Stimulated activated CD4-positive, alpha-beta T cell treated with anti-CD3 and anti-CD28 coated beads, Interleukin-15, amount 100 ng/mL, for 24 hours (primary cell): ENCODE results near the gene MID1.

Experiments
- DNase-seq: peaks from one replicate; pipeline ENCODE4 v3.0.0-alpha.2; 2020

The MID1 gene

DNA sequence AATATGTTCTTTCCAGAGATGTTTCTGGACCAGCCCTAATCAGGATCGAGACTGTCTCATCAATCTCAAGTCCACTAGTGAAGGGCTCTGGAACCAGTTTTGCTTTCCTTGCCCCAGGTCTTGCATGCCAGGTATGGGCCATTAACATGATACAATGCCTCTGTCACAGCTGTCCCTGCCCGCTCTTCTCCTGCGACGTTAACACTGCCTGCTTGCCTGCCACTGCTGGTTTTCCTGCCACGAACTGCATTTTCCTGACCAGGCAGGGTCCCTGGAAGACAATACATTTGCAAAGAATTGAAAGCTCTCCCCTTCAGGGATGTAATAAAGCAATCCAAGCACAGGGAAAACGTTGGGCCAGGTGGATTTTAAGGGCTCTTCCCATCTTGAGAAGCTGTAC, 200.3 kb downstream of the MID1 start:
- DNase-seq = no peak

- DNase-seq = no peak
Measured at GRCh38 chrX:10416424-10416823, 204.0 kb downstream of the MID1 start.

DNA sequence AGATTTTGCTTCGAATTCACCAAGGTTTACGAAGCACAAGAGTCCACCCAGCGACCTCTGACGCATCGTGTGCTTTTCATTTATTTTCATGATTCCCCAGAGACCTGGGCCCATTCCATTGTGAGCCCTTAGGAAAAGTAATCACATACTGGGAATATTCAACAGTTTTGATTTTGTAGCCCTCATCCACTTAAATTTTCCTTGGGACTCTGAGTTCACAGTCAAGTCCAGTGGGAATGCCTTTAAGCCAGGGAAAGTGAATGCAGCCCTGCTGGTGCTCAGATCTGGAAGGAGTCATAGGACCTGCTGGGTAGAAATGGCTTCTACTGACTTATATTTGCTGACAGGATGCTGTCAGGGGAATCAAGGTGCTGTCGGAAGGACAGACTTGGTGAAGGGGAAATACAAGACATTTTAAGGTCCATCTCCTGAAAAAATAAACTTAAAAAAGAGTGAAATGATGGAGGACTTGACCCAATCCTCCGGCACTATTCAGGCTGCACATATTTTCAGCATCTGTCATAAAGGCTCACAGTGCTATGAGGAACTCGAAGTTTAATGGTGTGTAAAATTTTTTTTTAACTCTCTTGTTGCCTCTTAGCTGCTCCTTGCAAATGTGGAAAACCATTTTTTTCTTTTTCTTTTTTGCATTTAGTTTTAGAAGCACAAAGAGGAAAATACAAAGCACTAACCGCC, 204.9 kb downstream of the MID1 start:
- DNase-seq = no peak

DNA sequence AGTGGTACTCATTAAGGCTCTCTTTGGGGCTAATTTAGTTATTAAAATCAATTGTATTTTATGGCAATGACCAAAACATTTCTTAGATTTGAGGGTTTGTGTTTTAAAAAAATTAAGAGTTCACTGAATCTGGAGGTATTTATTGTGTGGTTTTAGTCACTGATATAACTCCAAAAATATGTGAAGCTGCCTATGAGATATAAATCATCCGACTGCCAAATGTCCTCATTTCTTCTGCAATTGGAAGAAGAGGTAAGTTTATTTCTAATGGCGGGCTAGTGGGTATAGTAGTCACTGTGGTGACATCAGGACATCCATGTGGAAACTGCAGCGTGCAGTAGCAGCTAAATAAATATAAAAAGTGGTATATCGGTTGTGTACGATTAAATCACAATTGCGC, 205.5 kb downstream of the MID1 start:
- DNase-seq = no peak

- DNase-seq = no peak
Measured at GRCh38 chrX:10414156-10414824, 206.1 kb downstream of the MID1 start.

GRCh38 chrX:10404436-10404835, 215.9 kb downstream of the MID1 start:
- DNase-seq = no peak

DNA sequence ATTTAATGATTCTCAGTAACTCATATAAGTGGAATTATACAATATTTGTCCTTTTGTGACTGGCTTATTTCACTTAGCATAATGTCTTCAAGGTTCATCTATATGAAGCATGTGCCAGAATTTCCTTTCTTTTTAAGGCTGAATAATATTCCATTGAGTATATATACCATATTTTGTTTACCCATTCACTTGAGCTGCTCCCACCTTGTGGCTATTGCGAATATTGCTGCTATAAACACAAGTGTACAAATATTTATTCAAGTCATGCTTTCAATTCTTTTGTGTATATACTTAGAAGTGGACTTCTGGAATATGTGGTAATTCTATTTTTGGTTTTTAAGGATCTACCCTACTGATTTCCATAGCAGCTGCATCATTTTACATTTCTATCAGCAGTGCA, 219.1 kb downstream of the MID1 start:
- no peak for DNase-seq

DNA sequence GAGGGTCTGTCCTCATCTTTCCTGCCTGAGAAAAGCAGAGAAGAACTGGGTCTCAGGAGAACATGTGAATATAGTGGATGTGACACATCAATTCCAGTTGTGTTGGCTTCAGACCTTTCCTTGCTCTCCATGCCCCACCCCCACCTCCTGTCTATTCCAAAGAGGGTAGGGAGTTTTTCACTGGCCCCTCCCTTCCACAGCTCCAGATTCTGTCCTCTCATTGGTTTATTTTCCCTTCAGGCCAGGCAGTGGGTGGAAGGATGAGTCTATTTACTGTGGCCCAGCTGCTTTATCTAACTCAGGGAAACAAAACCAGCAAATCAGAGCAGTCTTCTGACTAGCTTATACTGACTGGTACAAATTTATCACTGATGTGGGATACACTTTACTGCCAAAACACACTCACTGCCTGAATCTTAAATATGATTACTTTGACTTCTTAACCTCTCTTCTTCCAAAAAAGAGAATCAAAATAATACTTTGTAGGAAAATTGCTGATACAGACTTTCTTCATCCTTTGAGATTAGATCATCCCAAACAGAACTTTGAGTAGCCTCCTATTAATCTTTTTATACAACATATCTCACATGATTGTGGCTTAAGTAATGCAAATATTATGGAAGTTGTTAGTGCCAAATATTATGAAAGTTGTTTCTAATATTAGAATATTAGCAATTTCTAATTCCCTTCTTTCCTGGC, 221.2 kb downstream of the MID1 start:
- no peak for DNase-seq

DNA sequence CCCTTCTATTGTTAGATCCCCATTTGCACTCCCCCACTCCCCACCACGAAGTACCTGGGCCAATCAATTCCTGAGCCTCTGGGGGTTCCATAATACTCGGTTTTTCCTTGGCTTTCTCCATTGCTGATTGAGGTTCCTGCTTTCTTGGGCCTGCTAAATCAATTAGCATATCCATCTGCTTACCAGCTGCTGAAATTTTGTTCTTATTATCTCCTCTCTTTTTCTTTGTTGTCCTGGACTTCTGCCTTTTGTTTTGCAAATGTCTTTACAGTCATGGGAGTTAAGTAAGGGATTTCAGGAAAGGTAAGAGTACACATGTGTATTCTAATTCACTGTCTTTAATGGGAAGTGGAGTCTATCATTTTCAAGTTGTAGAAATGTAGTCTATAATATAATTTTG, 222.2 kb downstream of the MID1 start:
- DNase-seq = no peak

- DNase-seq = no peak
Measured at GRCh38 chrX:10397349-10397748, 223.0 kb downstream of the MID1 start.

GRCh38 chrX:10395643-10396042, 224.7 kb downstream of the MID1 start:
- DNase-seq = no peak
